K562 (cell line): Measurements from ENCODE around the gene SOX21. TPM values are rescaled to one million over a fixed set of nuclear protein-coding genes. Genes with fewer than 3 reads are reported as not detected.
A peak's percentile ranks its signal among the peaks of the same experiment; 100 is the strongest.

Source experiments
- ATAC-seq: fragments of 200-7000 bp; cut with Tn5 transposase; 3 replicates; pipeline ENCODE4 v1.9.1; 2020; ENCODE audit warnings: moderate library complexity
- BruUV-seq: library from RNA; stranded (reverse); fragments of 400-500 nt; replicated peaks from 2 replicates; lab custom pipeline; 2021; lab: Mats Ljungman, UMichigan
- CTCF ChIA-PET: fragments of 300-600 bp; formaldehyde crosslinking; extraction: SDS; loops from one replicate; lab custom pipeline; 2021; ENCODE audit warnings: low intra/inter-chr PET ratio; lab: Yijun Ruan, JAX
- POLR2A ChIA-PET: fragments of 300-600, 350-650 bp; sonication (Branson Sonifier 250); formaldehyde crosslinking; extraction: SDS; loops from one replicate; lab custom pipeline; 2021; ENCODE audit warnings: antibody characterized with exemption, inconsistent platforms; lab: Yijun Ruan, JAX
- DNase-seq, 4 experiments: peaks; one replicate each; pipeline versions ENCODE4 v3.0.0 to v3.0.0-alpha.2; 2011 to 2018; ENCODE audit warnings: low spot score in 3 of 4, mixed read lengths in 3 of 4; ENCODE audit errors: extremely low read depth in 1 of 4
- FAIRE-seq: peaks from 2 replicates; lab custom pipeline; 2011; peaks lifted over from hg19 to GRCh38; lab: Jason Lieb, UNC
- H2AFZ ChIP-seq: 2 replicates; pipeline ENCODE4 v1.6.0; 2011; ENCODE audit warnings: low read depth, low read length, control low read depth, inconsistent platforms
- H3K27ac ChIP-seq: fragments of 200-600 bp; 3 replicates; pipeline ENCODE4 v1.8.0; 2011; ENCODE audit warnings: low read depth, mild to moderate bottlenecking, control low read depth, inconsistent platforms, low read length, moderate library complexity, mixed read lengths; ENCODE audit errors: extremely low read depth
- H3K27me3 ChIP-seq, 2 experiments: fragments of 300-600 bp in 1 of 2; 2 replicates in 1 of 2; 3 replicates in 1 of 2; pipeline versions ENCODE4 v1.6.0 to v1.8.0; 2011; ENCODE audit warnings: inconsistent platforms in 2 of 2, low read length in 2 of 2, mild to moderate bottlenecking in 1 of 2, mixed read lengths in 1 of 2, moderate library complexity in 1 of 2; ENCODE audit not compliant: control insufficient read depth in 2 of 2, insufficient read depth in 2 of 2
- H3K36me3 ChIP-seq: fragments of 300-600 bp; 3 replicates; pipeline ENCODE4 v1.8.0; 2011; ENCODE audit warnings: mild to moderate bottlenecking, low read length, inconsistent platforms; ENCODE audit not compliant: control insufficient read depth, insufficient read depth
- H3K4me1 ChIP-seq, 2 experiments: fragments of 200-600 bp in 1 of 2; replicated peaks in 1 of 2; 2 replicates in 1 of 2; 3 replicates in 1 of 2; pipeline versions ENCODE4 v1.5.1 to v1.8.0; 2011; ENCODE audit warnings: inconsistent platforms in 2 of 2, low read length in 2 of 2, mild to moderate bottlenecking in 1 of 2, mixed read lengths in 1 of 2, moderate library complexity in 1 of 2; ENCODE audit not compliant: control insufficient read depth in 2 of 2, insufficient read depth in 2 of 2
- H3K4me2 ChIP-seq: 2 replicates; pipeline ENCODE4 v1.6.1; 2011; ENCODE audit warnings: low read length, control low read depth, inconsistent platforms, mixed read lengths; ENCODE audit not compliant: insufficient read depth
- H3K4me3 ChIP-seq: fragments of 200-600 bp; sonication (generic), shearing (Covaris generic); 2 replicates; pipeline ENCODE4 v1.5.1; 2016; ENCODE audit warnings: control low read depth, inconsistent platforms
- H3K79me2 ChIP-seq: fragments of 200-600 bp; 3 replicates; pipeline ENCODE4 v1.8.0; 2011; ENCODE audit warnings: low read length, inconsistent platforms; ENCODE audit not compliant: control insufficient read depth, insufficient read depth
- H3K9ac ChIP-seq, 2 experiments: 2 replicates each; pipeline versions ENCODE4 v1.6.0 to v1.6.1; 2011; ENCODE audit warnings: low read depth in 2 of 2, low read length in 2 of 2, control low read depth in 1 of 2, inconsistent platforms in 1 of 2, mild to moderate bottlenecking in 1 of 2, mixed read lengths in 1 of 2; ENCODE audit not compliant: insufficient read depth in 1 of 2
- H3K9me1 ChIP-seq: one replicate; pipeline ENCODE4 v1.6.0; 2011; ENCODE audit warnings: inconsistent platforms, mild to moderate bottlenecking, low read length, moderate library complexity; ENCODE audit not compliant: control insufficient read depth, insufficient read depth
- H3K9me3 ChIP-seq: replicated peaks from 2 replicates; pipeline ENCODE4 v1.5.1; 2011; ENCODE audit warnings: low read depth, low read length, inconsistent platforms; ENCODE audit not compliant: control insufficient read depth, insufficient read depth
- H4K20me1 ChIP-seq: replicated peaks from 2 replicates; pipeline ENCODE4 v1.6.1; 2011; ENCODE audit warnings: low read length, inconsistent platforms, mixed read lengths; ENCODE audit not compliant: control insufficient read depth, insufficient read depth
- ATF1 ChIP-seq, 2 experiments: fragments of 450-650 bp in 1 of 2; IDR thresholded peaks; 2 replicates each; pipeline ENCODE4 v1.6.1; 2016; ENCODE audit warnings: missing compliant biosample characterization in 1 of 2, missing genetic modification characterization in 1 of 2
- ATF3 ChIP-seq, 2 experiments: fragments of 450-650 bp in 1 of 2; sonication (generic) in 1 of 2; formaldehyde crosslinking in 1 of 2; IDR thresholded peaks in 1 of 2; conservative IDR thresholded peaks in 1 of 2; 2 replicates each; pipeline versions ENCODE4 v1.6.1 to v1.8.1; 2016 to 2023; ENCODE audit warnings: mild to moderate bottlenecking in 2 of 2, moderate library complexity in 2 of 2, inconsistent platforms in 1 of 2, missing genetic modification reagents in 1 of 2
- CREBBP ChIP-seq: IDR thresholded peaks from one replicate; pipeline ENCODE4 v1.6.1; 2012; ENCODE audit warnings: low read depth, mild to moderate bottlenecking, control low read depth, inconsistent platforms, low read length
- CTBP1 ChIP-seq: fragments of 450-650 bp; IDR thresholded peaks from 2 replicates; pipeline ENCODE4 v1.6.1; 2016; ENCODE audit warnings: borderline replicate concordance
- EP400 ChIP-seq: fragments of 450-650 bp; IDR thresholded peaks from 2 replicates; pipeline ENCODE4 v1.6.1; 2017; ENCODE audit warnings: antibody characterized with exemption, mild to moderate bottlenecking, moderate library complexity
- FOXK2 ChIP-seq, 2 experiments: fragments of 450-650 bp; IDR thresholded peaks in 1 of 2; conservative IDR thresholded peaks in 1 of 2; 2 replicates each; pipeline ENCODE4 v1.6.1; 2016; ENCODE audit warnings: low read depth in 2 of 2, mild to moderate bottlenecking in 1 of 2
- HDAC3 ChIP-seq: fragments of 450-650 bp; IDR thresholded peaks from 2 replicates; pipeline ENCODE4 v1.6.1; 2018; ENCODE audit warnings: borderline replicate concordance, mild to moderate bottlenecking, moderate library complexity; ENCODE audit not compliant: partially characterized antibody
- MECOM ChIP-seq: fragments of 250-450 bp; sonication (Bioruptor Pico); IDR thresholded peaks from 2 replicates; pipeline ENCODE4 v1.8.0; 2022; ENCODE audit warnings: inconsistent platforms
- NONO ChIP-seq, 2 experiments: fragments of 200-400 bp in 1 of 2; fragments of 450-650 bp in 1 of 2; formaldehyde crosslinking in 1 of 2; IDR thresholded peaks; 2 replicates each; pipeline ENCODE4 v1.6.1; 2017; ENCODE audit warnings: low read depth in 2 of 2, mild to moderate bottlenecking in 2 of 2, moderate library complexity in 2 of 2, low read length in 1 of 2
- ZNF707 ChIP-seq: fragments of 250-450 bp; sonication (Bioruptor Pico); conservative IDR thresholded peaks from 2 replicates; pipeline ENCODE4 v1.8.0; 2022; ENCODE audit warnings: inconsistent platforms, mild to moderate bottlenecking, moderate library complexity
- WGBS: fragments of 100-300 bp; shearing (Covaris generic); methylation state at CpG from one replicate; pipeline ENCODE4 v1.1.6; 2016; ENCODE audit warnings: low coverage, mixed read lengths; ENCODE audit not compliant: insufficient coverage; ENCODE audit errors: missing lambda C conversion rate; 5-methylcytosine and 5-hydroxymethylcytosine counted together
- in situ Hi-C: fragments of 300-500 bp; cut with MboI; formaldehyde crosslinking; loops from 4 replicates; pipeline ENCODE4 v1.15.0; 2018; ENCODE audit warnings: inconsistent platforms, mixed read lengths
- intact Hi-C: fragments of 100-400 bp; cut with micrococcal nuclease; formaldehyde crosslinking; loops from 2 replicates; pipeline ENCODE4 v1.14.2; 2022
- polyA plus RNA-seq, 8 experiments: library from polyadenylated mRNA; depleted of rRNA in 4 of 8; stranded (reverse) in 5 of 8; unstranded in 3 of 8; fragments of >200 nt; fragmentation: Nextera tagmentation in 2 of 8; fragmentation: Illumina TruSeq in 1 of 8; extraction: Ambion mirVana in 2 of 8; extraction: Trizol in 1 of 8; gene quantifications; 2 replicates each; pipeline versions ENCODE4 v1.2.1 to v1.2.3, GENCODE V29; 2011 to 2014; ENCODE audit warnings: inconsistent platforms in 1 of 8, missing spikeins in 1 of 8
- total RNA-seq, 7 experiments: library from RNA; depleted of rRNA in 6 of 7; stranded (reverse); fragments of >200 nt in 6 of 7; fragmentation: Illumina TruSeq in 2 of 7; extraction: Trizol in 2 of 7; gene quantifications; 2 replicates each; pipeline versions ENCODE4 v1.2.1 to v1.2.3, GENCODE V29; 2011 to 2021; ENCODE audit warnings: low replicate concordance in 1 of 7

SOX21 gene
- total and polyA plus RNA-seq, 9 of the 15 experiments (the other 6 are each of a cell fraction or from before 2014, with no cell fraction given), result 0.07 TPM; not detected in 8

GRCh38 chr13:94708031-94708859, 4.1 kb downstream of the SOX21 start:
- no peaks in the 10 kb centered on the region for H4K20me1 ChIP-seq
- no peak overlapping the region for H3K27ac ChIP-seq
- H3K27me3 ChIP-seq, result peaks cover 30 to 43% of the 10 kb centered on the region in 2 experiments; a peak in 4 of 5 replicates
- peaks cover 2 to 32% of the 10 kb centered on the region in 2 experiments; a peak in 2 of 5 replicates for H3K4me1 ChIP-seq
- BruUV-seq, result no TSS peak
- H3K9me1 ChIP-seq, result no peaks in the 10 kb centered on the region
- H3K79me2 ChIP-seq, result no peaks in the 10 kb centered on the region
- in situ Hi-C loops (no loop called here), intact Hi-C loops (loop anchor here (5.0 kb wide), 1 partner anchor 46 kb away; no protein-coding TSS in a partner anchor)
- H2AFZ ChIP-seq, result no peak overlapping the region
- FAIRE-seq (no peak), ATAC-seq (no peak), DNase-seq (no peak)
- no peak overlapping the region for H3K4me3 ChIP-seq
- no peaks in the 10 kb centered on the region for H3K9me3 ChIP-seq
- 2% methylated on average over 12 of the region's 31 CpGs for WGBS
- POLR2A ChIA-PET, result no interaction called here
- no peak for TF ChIP-seq CREBBP
- CTCF ChIA-PET, result no interaction called here
- no peaks in the 10 kb centered on the region for H3K36me3 ChIP-seq
- no peak overlapping the region for H3K4me2 ChIP-seq
- no peak overlapping the region for H3K9ac ChIP-seq

- no peaks in the 10 kb centered on the region for H3K9me3 ChIP-seq
- H4K20me1 ChIP-seq, result no peaks in the 10 kb centered on the region
- ATAC-seq (peak; percentile 62), DNase-seq (peak in 3 of 4 experiments; percentile 58 to 62 (median 62)), FAIRE-seq (no peak)
- H3K4me3 ChIP-seq, result no peak overlapping the region
- peak overlapping the region in 1 of 2 experiments; percentile 20; a peak in 1 of 4 replicates for H3K9ac ChIP-seq
- H3K36me3 ChIP-seq, result no peaks in the 10 kb centered on the region
- H3K9me1 ChIP-seq, result no peaks in the 10 kb centered on the region
- under 1% methylated on average over 19 of the region's 41 CpGs for WGBS
- no peak overlapping the region for H2AFZ ChIP-seq
- in situ Hi-C loops (no loop called here), intact Hi-C loops (loop anchor here (5.0 kb wide), 1 partner anchor 45 kb away; no protein-coding TSS in a partner anchor)
- H3K27me3 ChIP-seq, result peaks cover 30 to 40% of the 10 kb centered on the region in 2 experiments; a peak in 4 of 5 replicates
- peaks cover 2 to 25% of the 10 kb centered on the region in 2 experiments; a peak in 2 of 5 replicates for H3K4me1 ChIP-seq
- no peak overlapping the region for H3K27ac ChIP-seq
- BruUV-seq, result no TSS peak
- CTCF ChIA-PET, result no interaction called here
- H3K4me2 ChIP-seq, result peak overlapping the region; percentile 37; the same call in 1 of the 2 replicates
- no peaks in the 10 kb centered on the region for H3K79me2 ChIP-seq
- POLR2A ChIA-PET, result no interaction called here
- no peak for TF ChIP-seq HDAC3
- TF ChIP-seq CTBP1, result peak; percentile 45; the same call in 1 of the 2 replicates
- TF ChIP-seq ATF1 (CRISPR knock-in tag; IDR thresholded peaks at IDR 0.05), result no peak
- TF ChIP-seq ATF1 (tag; IDR thresholded peaks at IDR 0.05), result no peak
- TF ChIP-seq FOXK2 (conservative IDR thresholded peaks at IDR 0.05 in 1 of 2, IDR thresholded peaks at IDR 0.05 in 1 of 2; ENCODE audit: low read depth in 2 of 2), result no peak
- TF ChIP-seq EP400, result no peak
- peak; percentile 33 for TF ChIP-seq ATF3 (IDR thresholded peaks at IDR 0.05)
- TF ChIP-seq ATF3 (CRISPR knock-in tag; conservative IDR thresholded peaks at IDR 0.05), result no peak
- TF ChIP-seq MECOM, result peak; percentile 82
- TF ChIP-seq NONO (IDR thresholded peaks at IDR 0.05; ENCODE audit: low read depth in 2 of 2, low read length in 1 of 2), result no peak
- no peak for TF ChIP-seq ZNF707 (CRISPR knock-in tag)
Measured at GRCh38 chr13:94707400-94708021, 4.8 kb downstream of the SOX21 start.
